ENCODE measurements around the gene CHRNB2.

DNA sequence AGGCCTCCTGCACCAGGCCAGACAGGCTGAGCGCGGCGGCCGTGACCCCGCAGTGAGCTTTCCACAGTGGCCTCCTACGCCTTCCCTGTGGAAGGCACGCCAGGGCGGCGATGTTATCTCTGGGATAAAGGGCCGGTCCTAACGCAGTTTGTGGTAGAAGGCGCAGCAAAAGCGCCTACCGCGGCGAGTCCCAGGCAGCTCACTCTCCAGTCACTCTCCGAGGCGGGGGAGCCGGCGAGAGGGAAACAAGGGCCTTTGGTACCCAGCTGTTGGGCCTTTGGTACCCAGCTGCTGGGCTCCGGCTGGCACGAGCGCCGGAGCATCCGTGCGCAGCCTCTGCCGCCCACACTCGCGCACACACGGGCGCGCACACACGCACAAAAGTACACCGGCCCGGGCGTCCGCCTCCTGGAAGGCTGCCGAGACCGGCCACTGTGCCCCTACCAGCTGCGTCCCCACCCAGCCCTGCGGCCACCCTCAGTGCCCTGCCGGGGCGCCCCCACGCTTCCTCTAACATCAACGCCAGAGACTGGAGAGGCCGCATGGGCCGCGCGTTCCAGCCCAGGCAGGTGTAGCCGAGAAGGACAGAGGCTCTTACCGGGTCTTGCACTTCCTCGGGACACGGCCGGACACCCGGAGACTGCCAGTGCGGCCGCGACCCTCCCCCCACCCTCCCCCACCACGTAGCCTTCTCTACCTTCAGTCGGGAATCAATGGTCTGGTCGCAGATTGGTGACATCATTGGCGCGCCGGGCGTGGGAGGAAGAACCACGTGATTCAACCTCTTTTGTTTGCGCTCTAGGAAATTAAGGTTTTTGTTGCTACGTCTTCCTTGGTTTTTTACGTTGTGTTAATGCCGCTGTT lies 59.9 kb downstream of the CHRNB2 start:
- TF ChIP-seq, protein P1, sequence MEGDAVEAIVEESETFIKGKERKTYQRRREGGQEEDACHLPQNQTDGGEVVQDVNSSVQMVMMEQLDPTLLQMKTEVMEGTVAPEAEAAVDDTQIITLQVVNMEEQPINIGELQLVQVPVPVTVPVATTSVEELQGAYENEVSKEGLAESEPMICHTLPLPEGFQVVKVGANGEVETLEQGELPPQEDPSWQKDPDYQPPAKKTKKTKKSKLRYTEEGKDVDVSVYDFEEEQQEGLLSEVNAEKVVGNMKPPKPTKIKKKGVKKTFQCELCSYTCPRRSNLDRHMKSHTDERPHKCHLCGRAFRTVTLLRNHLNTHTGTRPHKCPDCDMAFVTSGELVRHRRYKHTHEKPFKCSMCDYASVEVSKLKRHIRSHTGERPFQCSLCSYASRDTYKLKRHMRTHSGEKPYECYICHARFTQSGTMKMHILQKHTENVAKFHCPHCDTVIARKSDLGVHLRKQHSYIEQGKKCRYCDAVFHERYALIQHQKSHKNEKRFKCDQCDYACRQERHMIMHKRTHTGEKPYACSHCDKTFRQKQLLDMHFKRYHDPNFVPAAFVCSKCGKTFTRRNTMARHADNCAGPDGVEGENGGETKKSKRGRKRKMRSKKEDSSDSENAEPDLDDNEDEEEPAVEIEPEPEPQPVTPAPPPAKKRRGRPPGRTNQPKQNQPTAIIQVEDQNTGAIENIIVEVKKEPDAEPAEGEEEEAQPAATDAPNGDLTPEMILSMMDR (IDR thresholded peaks at IDR 0.05): no peak
- peak in 2 of 3 donors; percentile 52 to 58 for TF ChIP-seq POLR2A (IDR thresholded peaks at IDR 0.05)
